ENCODE data around the gene ATP8B4.

DNA sequence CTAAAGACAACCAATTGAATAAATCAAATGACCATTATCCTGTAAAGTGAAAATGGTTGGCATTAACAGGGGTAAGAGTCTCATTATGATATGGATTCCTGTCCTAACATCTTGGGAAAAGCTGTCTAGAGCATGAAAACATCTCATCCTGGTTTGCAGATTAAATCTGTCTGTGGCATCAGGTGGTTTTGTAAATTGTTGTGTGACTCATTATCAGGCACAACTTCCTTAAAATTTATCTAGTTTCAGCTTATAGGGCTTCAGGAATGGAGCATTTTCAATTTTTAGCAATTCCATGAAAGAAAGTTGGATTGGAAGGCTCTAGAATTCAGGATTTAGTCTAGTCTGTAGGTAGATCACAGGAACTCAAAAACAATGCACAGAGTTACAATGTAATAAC, 31.8 kb upstream of the ATP8B4 start:
- TF ChIP-seq, protein P1, sequence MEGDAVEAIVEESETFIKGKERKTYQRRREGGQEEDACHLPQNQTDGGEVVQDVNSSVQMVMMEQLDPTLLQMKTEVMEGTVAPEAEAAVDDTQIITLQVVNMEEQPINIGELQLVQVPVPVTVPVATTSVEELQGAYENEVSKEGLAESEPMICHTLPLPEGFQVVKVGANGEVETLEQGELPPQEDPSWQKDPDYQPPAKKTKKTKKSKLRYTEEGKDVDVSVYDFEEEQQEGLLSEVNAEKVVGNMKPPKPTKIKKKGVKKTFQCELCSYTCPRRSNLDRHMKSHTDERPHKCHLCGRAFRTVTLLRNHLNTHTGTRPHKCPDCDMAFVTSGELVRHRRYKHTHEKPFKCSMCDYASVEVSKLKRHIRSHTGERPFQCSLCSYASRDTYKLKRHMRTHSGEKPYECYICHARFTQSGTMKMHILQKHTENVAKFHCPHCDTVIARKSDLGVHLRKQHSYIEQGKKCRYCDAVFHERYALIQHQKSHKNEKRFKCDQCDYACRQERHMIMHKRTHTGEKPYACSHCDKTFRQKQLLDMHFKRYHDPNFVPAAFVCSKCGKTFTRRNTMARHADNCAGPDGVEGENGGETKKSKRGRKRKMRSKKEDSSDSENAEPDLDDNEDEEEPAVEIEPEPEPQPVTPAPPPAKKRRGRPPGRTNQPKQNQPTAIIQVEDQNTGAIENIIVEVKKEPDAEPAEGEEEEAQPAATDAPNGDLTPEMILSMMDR (IDR thresholded peaks at IDR 0.05; ENCODE audit: borderline replicate concordance, extremely low read depth, low read length, poor library complexity, severe bottlenecking) = no peak
- no peak for TF ChIP-seq EZH2 (IDR thresholded peaks at IDR 0.05; ENCODE audit: borderline replicate concordance, low read depth, low read length, severe bottlenecking)

All from DND-41 (cell line).